Measurements from ENCODE around the gene RASAL3. TPM values are rescaled to one million over a fixed set of nuclear protein-coding genes. Genes with fewer than 3 reads are reported as not detected.

Gene RASAL3
- total RNA-seq, 1 experiment from 2014 or later, result 1.9 TPM

GRCh38 chr19:15433519-15434069, 30.8 kb downstream of the RASAL3 start:
- H3K9me3 ChIP-seq (ENCODE audit: control insufficient read depth, low read depth, low read length), result no peaks in the 10 kb centered on the region
- H2BK15ac ChIP-seq (ENCODE audit: low read depth, low read length), result no peak overlapping the region
- no peak overlapping the region for H3K23ac ChIP-seq (ENCODE audit: insufficient read length, low read depth, low read length)
- no peak overlapping the region for H3T11ph ChIP-seq (ENCODE audit: low read length)
- no peaks in the 10 kb centered on the region for H3K27me3 ChIP-seq (ENCODE audit: insufficient read depth, low read length)
- no peak overlapping the region for H3K27ac ChIP-seq (ENCODE audit: insufficient read length, low read depth, low read length)
- H3K9me3 Mint-ChIP-seq, result no peaks in the 10 kb centered on the region; a peak in 1 of 5 replicates
- H4K5ac ChIP-seq (ENCODE audit: insufficient read length, low read depth, low read length), result no peak overlapping the region
- peaks cover 20 to 22% of the 10 kb centered on the region in 2 experiments for H3K4me1 Mint-ChIP-seq
- H3K9ac ChIP-seq (ENCODE audit: extremely low read depth, insufficient read length, low read length), result no peak overlapping the region
- H4K91ac ChIP-seq (ENCODE audit: insufficient read length, low read depth, low read length), result no peak overlapping the region
- no peak overlapping the region for H3K56ac ChIP-seq (ENCODE audit: insufficient read length, low read depth, low read length)
- no peak overlapping the region for H4K8ac ChIP-seq (replicated peaks; ENCODE audit: insufficient read length, low read depth, low read length)
- no peak overlapping the region for H2AK5ac ChIP-seq (ENCODE audit: insufficient read length, low read length)
- peaks cover 4% of the 10 kb centered on the region; the same call in 1 of the 2 replicates for H3K79me2 ChIP-seq (ENCODE audit: insufficient read depth, low read length)
- no peak overlapping the region for H2BK12ac ChIP-seq (ENCODE audit: insufficient read length, low read depth, low read length)
- H4K20me1 ChIP-seq (ENCODE audit: control insufficient read depth, insufficient read depth, insufficient read length), result no peaks in the 10 kb centered on the region
- no peak overlapping the region; the same call in 1 of the 2 replicates for H3K14ac ChIP-seq (ENCODE audit: insufficient read depth, low read length)
- no peak overlapping the region for H2AFZ ChIP-seq (ENCODE audit: low read length)
- no peaks in the 10 kb centered on the region for H3K27me3 Mint-ChIP-seq (ENCODE audit: low read depth)
- no peak overlapping the region for H2BK20ac ChIP-seq (ENCODE audit: low read depth, low read length, poor library complexity, severe bottlenecking)
- no peak overlapping the region for H2BK120ac ChIP-seq (ENCODE audit: low read depth, low read length, poor library complexity, severe bottlenecking)
- H3K79me1 ChIP-seq (ENCODE audit: insufficient read depth, low read depth, low read length, poor library complexity, severe bottlenecking), result peaks cover 5% of the 10 kb centered on the region
- H3K18ac ChIP-seq (ENCODE audit: insufficient read length, low read depth, low read length), result no peak overlapping the region
- H3K4me3 Mint-ChIP-seq, result peak overlapping the region; percentile 82 to 99
- peaks cover 0 to 7% (median 7%) of the 10 kb centered on the region in 3 experiments; a peak in 5 of 7 replicates for H3K36me3 Mint-ChIP-seq (ENCODE audit: insufficient read depth in 1 of 3, low read depth in 3 of 3)
- H3K4me1 ChIP-seq (ENCODE audit: insufficient read depth, low read length), result no peaks in the 10 kb centered on the region; the same call in 1 of the 2 replicates
- H3K4ac ChIP-seq (ENCODE audit: low read depth, low read length), result no peak overlapping the region
- H3K23me2 ChIP-seq (ENCODE audit: insufficient read length, low read depth, low read length, poor library complexity, severe bottlenecking), result peaks cover 15% of the 10 kb centered on the region
- no peak for DNase-seq
- H2BK5ac ChIP-seq (ENCODE audit: insufficient read length, low read length), result no peak overlapping the region
- peak overlapping the region in 2 of 3 experiments; percentile 82 to 97; a peak in 4 of 7 replicates for H3K27ac Mint-ChIP-seq
- WGBS (ENCODE audit: extremely low coverage, insufficient read length, low lambda C conversion rate), result no CpG with 5 or more reads among the region's 8 CpGs
- TF ChIP-seq CTCF (conservative IDR thresholded peaks at IDR 0.05), result no peak
- H3K4me2 ChIP-seq (ENCODE audit: insufficient read depth, insufficient read length, low read length), result peak overlapping the region; percentile 43
